HepG2 (cell line): ENCODE results near the gene MIDN. TPM values are rescaled to one million over a fixed set of nuclear protein-coding genes. Genes with fewer than 3 reads are reported as not detected.

Experiments
- BRD4 ChIP-seq: sonication (generic); formaldehyde crosslinking; IDR thresholded peaks from 2 replicates; pipeline ENCODE4 v1.4.0; 2020; ENCODE audit warnings: missing genetic modification reagents
- CENPT ChIP-seq: sonication (generic); formaldehyde crosslinking; IDR thresholded peaks from 2 replicates; pipeline ENCODE4 v1.8.0; 2022; ENCODE audit warnings: low read depth, mild to moderate bottlenecking, moderate library complexity, missing genetic modification reagents
- CHD2 ChIP-seq: IDR thresholded peaks from 2 replicates; pipeline ENCODE4 v1.6.1; 2011; ENCODE audit warnings: low read depth, low read length, improper control_type of control experiment
- GATAD1 ChIP-seq: IDR thresholded peaks from 2 replicates; pipeline ENCODE4 v1.6.1; 2016; ENCODE audit warnings: missing genetic modification reagents, missing compliant biosample characterization
- KLF15 ChIP-seq: sonication (generic); formaldehyde crosslinking; IDR thresholded peaks from 2 replicates; pipeline ENCODE4 v1.8.1; 2023; ENCODE audit warnings: borderline replicate concordance, mild to moderate bottlenecking, inconsistent platforms, missing genetic modification reagents, mixed read lengths
- KLF9 ChIP-seq: IDR thresholded peaks from 2 replicates; pipeline ENCODE4 v1.6.1; 2016; ENCODE audit warnings: low read depth
- MIER3 ChIP-seq: IDR thresholded peaks from 2 replicates; pipeline ENCODE4 v1.6.1; 2016; ENCODE audit warnings: missing compliant biosample characterization, borderline replicate concordance
- NFE2L1 ChIP-seq: sonication (generic); formaldehyde crosslinking; IDR thresholded peaks from 2 replicates; pipeline ENCODE4 v1.4.0; 2020; ENCODE audit warnings: missing genetic modification reagents, mild to moderate bottlenecking, borderline replicate concordance
- NFIB ChIP-seq: sonication (generic); formaldehyde crosslinking; IDR thresholded peaks from 2 replicates; pipeline ENCODE4 v1.9.0; 2021; ENCODE audit warnings: missing genetic modification reagents, mild to moderate bottlenecking, borderline replicate concordance
- PHF8 ChIP-seq: sonication (generic); formaldehyde crosslinking; IDR thresholded peaks from 2 replicates; pipeline ENCODE4 v1.5.0; 2020; ENCODE audit warnings: missing genetic modification reagents
- ZNF263 ChIP-seq: sonication (generic); formaldehyde crosslinking; IDR thresholded peaks from 2 replicates; pipeline ENCODE4 v1.4.0; 2020; ENCODE audit warnings: missing genetic modification reagents
- ZNF788 ChIP-seq: sonication (generic); formaldehyde crosslinking; IDR thresholded peaks from 2 replicates; pipeline ENCODE4 v1.5.0; 2020; ENCODE audit warnings: mild to moderate bottlenecking, missing genetic modification reagents, borderline replicate concordance
- polyA plus RNA-seq, 8 experiments: library from polyadenylated mRNA; depleted of rRNA in 3 of 8; stranded (reverse) in 7 of 8; unstranded in 1 of 8; fragments of >200 nt; fragmentation: Illumina TruSeq in 4 of 8; extraction: Trizol in 4 of 8; gene quantifications; 2 replicates each; pipeline versions ENCODE4 v1.2.1 to v1.2.3, GENCODE V29; 2011 to 2016; ENCODE audit warnings: low read depth in 4 of 8, missing spikeins in 1 of 8, mixed read lengths in 1 of 8; ENCODE audit not compliant: insufficient read depth in 1 of 8
- total RNA-seq, 5 experiments: library from RNA; depleted of rRNA; stranded (reverse); fragments of >200 nt; fragmentation: Illumina TruSeq; extraction: Trizol; gene quantifications; 2 replicates each; pipeline ENCODE4 v1.2.3, GENCODE V29; 2016; ENCODE audit warnings: low read depth in 1 of 5
- TF ChIP-seq, protein P1 (sequence below): sonication (generic); formaldehyde crosslinking; IDR thresholded peaks from 2 replicates; pipeline ENCODE4 v1.9.0; 2021; ENCODE audit warnings: missing genetic modification reagents, borderline replicate concordance
- TF ChIP-seq, protein P2 (sequence below): sonication (generic); formaldehyde crosslinking; IDR thresholded peaks from 2 replicates; pipeline ENCODE4 v1.4.0; 2020; ENCODE audit warnings: missing genetic modification reagents
- TF ChIP-seq, protein P3 (sequence below): sonication (generic); formaldehyde crosslinking; IDR thresholded peaks from 2 replicates; pipeline ENCODE4 v1.4.0; 2020; ENCODE audit warnings: missing genetic modification reagents

The MIDN gene
- total and polyA plus RNA-seq, 2 of the 13 experiments (the other 11 are each of a cell fraction or from before 2014, with no cell fraction given): 8.4 to 18.0 TPM

DNA sequence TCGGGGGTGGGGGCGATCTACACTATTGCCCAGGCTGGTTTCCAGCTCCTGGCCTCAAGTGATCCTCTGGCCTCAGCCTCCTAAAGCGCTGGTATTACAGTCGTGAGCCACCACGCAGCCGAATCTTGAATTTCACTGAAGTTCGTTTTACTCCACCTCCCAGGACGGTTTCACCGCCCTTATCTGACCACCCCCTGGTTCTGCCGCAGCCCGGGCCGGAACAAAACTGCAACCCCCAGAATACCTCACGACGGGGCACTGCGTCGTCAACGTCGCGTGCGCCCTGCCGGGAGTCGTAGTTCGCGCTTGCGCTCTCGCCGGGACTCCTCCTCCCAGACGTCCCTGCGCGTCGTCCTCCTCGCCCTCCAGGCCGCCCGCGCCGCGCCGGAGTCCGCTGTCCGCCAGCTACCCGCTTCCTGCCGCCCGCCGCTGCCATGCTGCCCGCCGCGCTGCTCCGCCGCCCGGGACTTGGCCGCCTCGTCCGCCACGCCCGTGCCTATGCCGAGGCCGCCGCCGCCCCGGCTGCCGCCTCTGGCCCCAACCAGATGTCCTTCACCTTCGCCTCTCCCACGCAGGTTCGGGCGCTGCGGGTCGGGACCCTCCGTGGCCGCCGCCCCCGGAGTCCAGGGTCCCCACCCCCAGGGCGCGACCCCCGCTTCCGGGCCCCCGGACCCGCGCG is 6.8 kb upstream of the MIDN start, which contains the start of gene ATP5F1D (continued):
- TF ChIP-seq MIER3: peak; percentile 71; the same call in 1 of the 2 replicates
- no peak for TF ChIP-seq KLF9
- TF ChIP-seq KLF15 (CRISPR knock-in tag): 0 out of 2 replicates have a peak, but pooled peaks have one; percentile 37
- no peak for TF ChIP-seq NFIB
- TF ChIP-seq, protein P1, sequence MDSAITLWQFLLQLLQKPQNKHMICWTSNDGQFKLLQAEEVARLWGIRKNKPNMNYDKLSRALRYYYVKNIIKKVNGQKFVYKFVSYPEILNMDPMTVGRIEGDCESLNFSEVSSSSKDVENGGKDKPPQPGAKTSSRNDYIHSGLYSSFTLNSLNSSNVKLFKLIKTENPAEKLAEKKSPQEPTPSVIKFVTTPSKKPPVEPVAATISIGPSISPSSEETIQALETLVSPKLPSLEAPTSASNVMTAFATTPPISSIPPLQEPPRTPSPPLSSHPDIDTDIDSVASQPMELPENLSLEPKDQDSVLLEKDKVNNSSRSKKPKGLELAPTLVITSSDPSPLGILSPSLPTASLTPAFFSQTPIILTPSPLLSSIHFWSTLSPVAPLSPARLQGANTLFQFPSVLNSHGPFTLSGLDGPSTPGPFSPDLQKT (CRISPR knock-in tag): no peak
- TF ChIP-seq, protein P2, sequence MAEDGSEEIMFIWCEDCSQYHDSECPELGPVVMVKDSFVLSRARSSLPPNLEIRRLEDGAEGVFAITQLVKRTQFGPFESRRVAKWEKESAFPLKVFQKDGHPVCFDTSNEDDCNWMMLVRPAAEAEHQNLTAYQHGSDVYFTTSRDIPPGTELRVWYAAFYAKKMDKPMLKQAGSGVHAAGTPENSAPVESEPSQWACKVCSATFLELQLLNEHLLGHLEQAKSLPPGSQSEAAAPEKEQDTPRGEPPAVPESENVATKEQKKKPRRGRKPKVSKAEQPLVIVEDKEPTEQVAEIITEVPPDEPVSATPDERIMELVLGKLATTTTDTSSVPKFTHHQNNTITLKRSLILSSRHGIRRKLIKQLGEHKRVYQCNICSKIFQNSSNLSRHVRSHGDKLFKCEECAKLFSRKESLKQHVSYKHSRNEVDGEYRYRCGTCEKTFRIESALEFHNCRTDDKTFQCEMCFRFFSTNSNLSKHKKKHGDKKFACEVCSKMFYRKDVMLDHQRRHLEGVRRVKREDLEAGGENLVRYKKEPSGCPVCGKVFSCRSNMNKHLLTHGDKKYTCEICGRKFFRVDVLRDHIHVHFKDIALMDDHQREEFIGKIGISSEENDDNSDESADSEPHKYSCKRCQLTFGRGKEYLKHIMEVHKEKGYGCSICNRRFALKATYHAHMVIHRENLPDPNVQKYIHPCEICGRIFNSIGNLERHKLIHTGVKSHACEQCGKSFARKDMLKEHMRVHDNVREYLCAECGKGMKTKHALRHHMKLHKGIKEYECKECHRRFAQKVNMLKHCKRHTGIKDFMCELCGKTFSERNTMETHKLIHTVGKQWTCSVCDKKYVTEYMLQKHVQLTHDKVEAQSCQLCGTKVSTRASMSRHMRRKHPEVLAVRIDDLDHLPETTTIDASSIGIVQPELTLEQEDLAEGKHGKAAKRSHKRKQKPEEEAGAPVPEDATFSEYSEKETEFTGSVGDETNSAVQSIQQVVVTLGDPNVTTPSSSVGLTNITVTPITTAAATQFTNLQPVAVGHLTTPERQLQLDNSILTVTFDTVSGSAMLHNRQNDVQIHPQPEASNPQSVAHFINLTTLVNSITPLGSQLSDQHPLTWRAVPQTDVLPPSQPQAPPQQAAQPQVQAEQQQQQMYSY: peak; percentile 50; the same call in 1 of the 2 replicates
- TF ChIP-seq NFE2L1 (CRISPR knock-in tag): no peak
- TF ChIP-seq PHF8 (CRISPR knock-in tag): no peak
- peak; percentile 91 for TF ChIP-seq GATAD1
- TF ChIP-seq, protein P3, sequence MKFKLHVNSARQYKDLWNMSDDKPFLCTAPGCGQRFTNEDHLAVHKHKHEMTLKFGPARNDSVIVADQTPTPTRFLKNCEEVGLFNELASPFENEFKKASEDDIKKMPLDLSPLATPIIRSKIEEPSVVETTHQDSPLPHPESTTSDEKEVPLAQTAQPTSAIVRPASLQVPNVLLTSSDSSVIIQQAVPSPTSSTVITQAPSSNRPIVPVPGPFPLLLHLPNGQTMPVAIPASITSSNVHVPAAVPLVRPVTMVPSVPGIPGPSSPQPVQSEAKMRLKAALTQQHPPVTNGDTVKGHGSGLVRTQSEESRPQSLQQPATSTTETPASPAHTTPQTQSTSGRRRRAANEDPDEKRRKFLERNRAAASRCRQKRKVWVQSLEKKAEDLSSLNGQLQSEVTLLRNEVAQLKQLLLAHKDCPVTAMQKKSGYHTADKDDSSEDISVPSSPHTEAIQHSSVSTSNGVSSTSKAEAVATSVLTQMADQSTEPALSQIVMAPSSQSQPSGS (CRISPR knock-in tag): 0 out of 2 replicates have a peak, but pooled peaks have one; percentile 38
- TF ChIP-seq ZNF263 (CRISPR knock-in tag): peak; percentile 77
- TF ChIP-seq CHD2: no peak
- TF ChIP-seq ZNF788: peak; percentile 63; the same call in 1 of the 2 replicates
- no peak for TF ChIP-seq BRD4 (CRISPR knock-in tag)
- 0 out of 2 replicates have a peak, but pooled peaks have one; percentile 43 for TF ChIP-seq CENPT (CRISPR knock-in tag)
